AG10803 (cell line): Measurements from ENCODE around the gene NFATC2IP.
A peak's percentile ranks its signal among the peaks of the same experiment; 100 is the strongest.
"Not testable (repeated sequence)": the region's sequence is repeated elsewhere in the genome, so short reads cannot be mapped to it uniquely, and the experiment has no call there.

ENCODE experiments used
- DNase-seq: peaks from one replicate; pipeline ENCODE4 v3.0.0; 2010; ENCODE audit warnings: low read depth
- H3K4me3 ChIP-seq: 2 replicates; pipeline ENCODE4 v1.5.1; 2011; ENCODE audit warnings: mild to moderate bottlenecking, low read length, control low read depth
- CTCF ChIP-seq: conservative IDR thresholded peaks from 2 replicates; pipeline ENCODE4 v1.5.1; 2011; ENCODE audit warnings: mild to moderate bottlenecking, low read length, control low read depth, inconsistent platforms

Gene NFATC2IP

GRCh38 chr16:28967156-28967555, 16.4 kb downstream of the NFATC2IP start:
- no peak for TF ChIP-seq CTCF
- DNase-seq, result no peak
- H3K4me3 ChIP-seq, result no peak overlapping the region

- not testable (repeated sequence) for DNase-seq
Measured at GRCh38 chr16:28969696-28970095, 19.0 kb downstream of the NFATC2IP start.

GRCh38 chr16:28974007-28974436, 23.3 kb downstream of the NFATC2IP start:
- DNase-seq, result peak; percentile 61
- peak overlapping the region; percentile 99 for H3K4me3 ChIP-seq
- TF ChIP-seq CTCF, result peak; percentile 76

More at GRCh38 chr16:28969696-28970095, 19.0 kb downstream of the NFATC2IP start:
- not testable (repeated sequence) for H3K4me3 ChIP-seq

- peak; percentile 96 for DNase-seq
- no peak for TF ChIP-seq CTCF
Measured at GRCh38 chr16:28974437-28975157, 23.9 kb downstream of the NFATC2IP start, which contains the start of gene SPNS1. SPNS1 (plus strand) TSS chr16:28974778; CDS start chr16:28975152, 374 bp downstream.

GRCh38 chr16:28975158-28975599, 24.4 kb downstream of the NFATC2IP start:
- peak overlapping the region; percentile 99 for H3K4me3 ChIP-seq
- DNase-seq, result no peak
- no peak for TF ChIP-seq CTCF

More at GRCh38 chr16:28974437-28975157, 23.9 kb downstream of the NFATC2IP start, which contains the start of gene SPNS1:
- H3K4me3 ChIP-seq, result peak within 1 kb of the TSS; percentile 99

- no peak for DNase-seq
- peak; percentile 23 for TF ChIP-seq CTCF
- H3K4me3 ChIP-seq, result no peak overlapping the region
Measured at GRCh38 chr16:28977703-28978662, 27.2 kb downstream of the NFATC2IP start.

GRCh38 chr16:28980330-28980729, 29.6 kb downstream of the NFATC2IP start:
- not testable (repeated sequence) for H3K4me3 ChIP-seq, DNase-seq

- H3K4me3 ChIP-seq, result no peak overlapping the region
- DNase-seq, result no peak
- no peak for TF ChIP-seq CTCF
Measured at GRCh38 chr16:28980929-28981328, 30.2 kb downstream of the NFATC2IP start.
